GM21367 (cell line): ENCODE results near the gene WSCD2.

Experiments used
- ATAC-seq: cut with Tn5 transposase; IDR thresholded peaks from one replicate; pipeline ENCODE4 v1.9.1; 2021; ENCODE audit not compliant: unreplicated experiment

WSCD2 gene

DNA sequence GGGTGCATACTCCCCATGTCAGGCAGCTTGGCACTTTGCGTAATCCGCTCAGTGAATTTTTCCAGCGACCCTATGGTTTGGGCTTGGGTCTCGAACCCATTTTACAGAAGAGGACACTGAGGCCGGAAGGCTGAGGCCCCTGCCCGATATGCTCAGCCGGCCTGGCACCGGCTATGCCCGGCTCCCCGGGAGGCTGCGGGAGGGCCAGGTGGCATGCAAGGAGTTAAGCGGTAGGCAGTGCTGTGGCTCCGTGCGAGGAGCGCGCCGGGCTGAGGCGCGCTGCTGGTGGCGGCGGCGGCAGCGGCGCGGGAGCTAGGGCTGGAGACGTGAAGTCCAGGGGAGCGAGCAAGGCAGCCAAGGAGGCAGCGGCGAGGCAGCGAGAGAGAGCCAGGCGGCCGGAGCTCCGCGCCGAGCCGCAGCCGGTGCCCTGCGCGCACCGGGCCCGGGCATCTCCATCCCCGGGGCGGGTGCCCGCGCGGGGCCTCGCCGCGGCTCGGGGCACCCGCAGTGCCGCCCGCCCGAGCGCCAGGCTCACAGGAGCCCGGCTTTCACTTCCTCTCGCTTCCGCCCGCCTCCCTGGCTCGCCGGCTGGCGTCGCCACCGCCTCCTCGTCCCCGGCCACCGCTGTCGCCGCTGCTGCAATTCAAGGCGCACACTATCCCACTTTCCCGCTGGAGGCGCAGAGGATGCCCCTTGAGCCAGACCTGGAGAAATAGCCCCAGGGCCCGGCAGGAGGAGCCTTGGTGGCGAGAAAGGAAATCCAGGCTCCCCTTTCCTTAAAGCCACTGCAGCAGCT is at the start of gene WSCD2:
Gene WSCD2, plus strand, starts transcription at position 272 of the 796 bp plus-strand sequence. CDS start 66,545 bp downstream, outside the sequence.
- ATAC-seq: no peak

DNA sequence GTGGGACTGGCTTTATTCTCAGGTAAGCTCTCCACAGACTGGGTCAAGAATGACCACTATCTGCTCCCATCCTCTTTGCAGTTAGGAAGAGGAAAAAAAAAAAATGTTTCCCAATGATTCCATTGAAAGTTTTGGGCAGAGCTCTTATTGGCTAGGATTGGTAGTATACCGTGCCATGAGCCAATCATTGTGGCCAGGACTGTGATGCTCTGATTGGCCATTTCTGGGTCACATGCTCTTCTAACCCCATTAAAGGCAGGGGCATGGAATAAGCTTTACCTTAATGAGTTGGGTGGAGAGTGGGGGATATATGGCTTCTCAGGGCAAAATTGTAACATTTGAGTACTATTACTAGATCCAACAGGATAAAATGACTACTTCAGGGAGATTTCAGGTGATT is 49.4 kb upstream of the WSCD2 start:
- ATAC-seq: no peak

- ATAC-seq: no peak
Measured at GRCh38 chr12:108080363-108080762, 48.7 kb upstream of the WSCD2 start.

GRCh38 chr12:108082485-108082884 is 46.6 kb upstream of the WSCD2 start:
- no peak for ATAC-seq

DNA sequence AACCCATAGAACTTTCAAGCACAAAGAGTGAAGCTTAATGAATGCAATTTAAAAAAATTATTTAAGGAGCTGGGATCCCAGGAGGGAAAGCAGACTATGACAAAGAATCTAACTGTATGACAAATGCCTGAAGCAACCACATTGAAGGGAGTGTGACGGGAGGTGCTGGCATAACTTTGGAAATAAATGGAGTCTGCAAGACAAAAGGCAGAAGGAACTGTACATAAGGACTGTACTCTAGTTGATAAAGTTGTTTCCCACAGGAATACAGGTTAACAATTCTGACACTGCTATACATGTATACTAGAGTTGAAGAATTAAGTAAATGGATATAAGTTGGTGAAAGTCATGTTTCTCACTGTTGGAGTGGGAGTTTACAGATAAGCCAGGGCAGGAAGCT is 41.2 kb upstream of the WSCD2 start:
- ATAC-seq: no peak

GRCh38 chr12:108090107-108090899 is 38.8 kb upstream of the WSCD2 start:
- no peak for ATAC-seq

DNA sequence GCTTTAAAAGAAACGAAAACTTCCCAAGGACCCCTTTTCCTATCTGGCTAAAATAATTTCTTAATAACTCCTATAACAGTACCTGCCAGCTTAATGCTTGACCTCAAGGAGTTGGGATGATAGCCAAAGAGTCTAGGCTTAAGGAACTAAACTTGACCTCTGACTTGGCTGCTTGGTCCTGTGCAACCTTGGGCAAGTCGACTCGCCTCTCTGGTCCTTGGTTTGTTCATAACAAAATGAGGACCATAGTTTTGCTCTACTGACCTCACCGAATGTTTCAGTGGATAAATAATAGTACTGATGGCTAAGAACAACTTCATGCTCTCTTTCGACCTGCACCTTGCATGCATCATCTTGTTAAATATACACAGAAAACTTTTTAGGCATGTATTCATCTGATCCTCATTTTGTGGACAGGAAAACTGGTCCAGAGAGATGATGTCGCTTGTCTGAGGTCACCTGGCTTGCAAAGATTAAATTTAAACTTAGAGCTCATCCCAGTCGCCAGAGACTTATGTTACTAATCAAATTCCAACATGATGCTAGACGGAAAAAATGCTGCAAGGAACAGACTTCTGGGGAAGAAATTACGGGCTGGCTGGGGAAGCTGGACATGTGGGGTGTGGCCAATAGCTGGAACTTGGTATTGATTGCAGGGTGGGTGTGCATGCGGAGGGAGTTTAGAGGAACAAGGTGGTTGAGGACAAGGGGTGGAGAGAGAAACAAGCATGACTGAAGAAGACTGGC is 38.0 kb upstream of the WSCD2 start:
- no peak for ATAC-seq

GRCh38 chr12:108091679-108092051 is 37.4 kb upstream of the WSCD2 start:
- ATAC-seq: no peak

- no peak for ATAC-seq
Measured at GRCh38 chr12:108093209-108093608, 35.9 kb upstream of the WSCD2 start.

GRCh38 chr12:108094056-108094649 is 34.9 kb upstream of the WSCD2 start:
- no peak for ATAC-seq

DNA sequence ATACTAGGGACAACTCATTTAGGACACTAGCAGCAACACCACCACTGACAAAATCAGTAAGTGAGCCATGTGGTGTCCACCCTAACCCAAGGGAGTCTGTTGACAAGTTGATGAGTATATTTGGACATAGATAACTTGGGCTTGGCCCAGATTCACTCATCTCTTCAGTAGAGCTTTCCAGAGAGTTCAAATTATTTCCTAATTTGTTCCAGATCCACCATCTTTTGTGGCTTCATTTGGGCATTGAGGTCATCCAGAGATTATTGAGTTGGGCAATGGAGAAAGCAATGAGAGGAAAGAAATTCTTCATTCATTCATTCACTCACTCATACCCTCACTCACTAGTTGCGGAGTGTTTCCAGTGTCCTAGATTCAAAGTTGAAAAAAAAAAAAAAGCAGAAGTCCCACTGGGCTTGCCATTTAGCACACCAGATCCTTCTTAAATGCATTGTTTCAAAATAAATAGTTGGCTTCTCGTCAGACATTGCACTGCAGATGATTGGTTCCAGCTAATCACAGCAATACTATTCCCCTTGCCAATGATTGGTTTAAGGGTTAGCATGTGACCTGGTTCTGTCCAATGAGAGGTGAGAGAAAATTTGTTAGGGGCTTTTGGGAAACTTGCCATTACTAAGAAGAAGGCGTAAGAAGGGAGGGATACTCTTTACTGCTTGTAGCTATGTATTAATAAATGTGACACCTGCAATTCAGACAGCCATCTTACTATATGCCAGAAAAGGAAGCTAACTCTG is 31.8 kb upstream of the WSCD2 start:
- no peak for ATAC-seq

DNA sequence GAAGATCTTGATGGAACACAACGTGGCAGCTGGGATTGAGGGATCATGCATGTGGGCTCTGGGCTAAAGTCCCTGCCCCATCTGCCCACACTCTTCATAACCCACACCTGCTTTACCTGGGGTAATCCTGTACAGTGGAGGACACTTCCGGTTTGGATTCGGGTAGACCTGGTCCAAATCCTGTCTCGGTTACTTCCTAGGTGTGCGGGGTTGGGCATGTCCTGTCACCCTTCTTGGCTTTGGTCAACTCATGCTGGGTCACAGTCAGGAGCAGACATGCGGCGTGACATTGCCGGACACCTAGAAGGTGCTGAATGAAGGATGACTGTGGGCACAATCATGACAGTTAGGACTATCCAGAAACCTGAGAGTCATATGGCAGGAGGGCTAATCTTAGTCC is 30.7 kb upstream of the WSCD2 start:
- no peak for ATAC-seq

GRCh38 chr12:108099073-108099472 is 30.0 kb upstream of the WSCD2 start:
- no peak for ATAC-seq

DNA sequence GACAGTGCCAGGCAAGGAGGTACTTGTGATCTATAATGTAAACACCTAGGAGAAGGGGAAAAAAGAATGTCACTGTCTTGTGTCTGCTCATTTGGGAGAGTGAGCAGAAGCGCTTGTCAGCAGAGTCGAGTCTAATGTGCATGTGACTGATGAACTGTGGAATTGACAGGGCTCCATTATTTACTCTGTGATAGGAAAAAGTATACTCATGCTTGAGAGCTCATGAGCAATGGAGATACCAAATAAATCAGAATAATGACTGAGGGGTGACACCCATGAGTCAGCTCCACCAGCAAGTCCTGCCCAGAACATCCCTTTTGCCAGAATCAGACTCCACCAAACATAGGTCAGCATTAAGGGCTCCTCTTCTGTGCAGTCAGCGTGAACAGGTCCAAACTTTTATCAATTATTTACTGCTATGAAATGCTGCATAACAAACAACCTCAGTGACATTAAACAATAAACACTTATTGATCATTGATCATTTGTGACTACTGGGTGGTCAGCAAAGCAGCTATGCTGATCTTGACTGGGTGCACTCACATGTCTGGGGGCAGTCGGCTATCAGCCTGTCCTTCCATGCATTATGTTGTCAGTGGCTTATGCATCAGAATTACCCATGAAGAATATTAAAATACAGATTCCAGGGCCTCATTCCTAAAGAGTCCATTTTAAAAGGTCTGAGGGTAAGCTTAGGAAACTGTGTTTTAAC is 29.2 kb upstream of the WSCD2 start:
- no peak for ATAC-seq

GRCh38 chr12:108101605-108102175 is 27.4 kb upstream of the WSCD2 start:
- no peak for ATAC-seq

- ATAC-seq: no peak
Measured at GRCh38 chr12:108102363-108102762, 26.7 kb upstream of the WSCD2 start.

- no peak for ATAC-seq
Measured at GRCh38 chr12:108103087-108103486, 26.0 kb upstream of the WSCD2 start.

DNA sequence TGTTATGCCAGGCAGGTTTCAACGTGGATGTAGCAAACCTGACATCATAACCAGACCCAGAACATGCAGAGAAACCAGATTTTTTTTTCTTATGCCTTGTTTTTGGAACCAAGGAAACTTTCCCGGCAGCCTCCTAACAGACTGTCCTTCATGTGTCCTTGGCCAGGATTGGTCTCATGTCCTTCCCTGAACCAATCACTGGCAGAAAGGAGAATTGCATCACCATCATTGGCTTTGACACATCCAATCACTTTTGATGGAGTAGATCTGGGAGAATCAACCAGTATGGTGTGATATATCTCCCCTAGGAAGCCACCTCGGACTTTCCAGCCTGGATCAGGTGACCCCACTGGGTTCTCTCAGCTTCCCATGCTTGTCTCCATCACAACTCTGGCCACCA is 25.6 kb upstream of the WSCD2 start:
- no peak for ATAC-seq

- ATAC-seq: no peak
Measured at GRCh38 chr12:108104657-108105056, 24.4 kb upstream of the WSCD2 start.

DNA sequence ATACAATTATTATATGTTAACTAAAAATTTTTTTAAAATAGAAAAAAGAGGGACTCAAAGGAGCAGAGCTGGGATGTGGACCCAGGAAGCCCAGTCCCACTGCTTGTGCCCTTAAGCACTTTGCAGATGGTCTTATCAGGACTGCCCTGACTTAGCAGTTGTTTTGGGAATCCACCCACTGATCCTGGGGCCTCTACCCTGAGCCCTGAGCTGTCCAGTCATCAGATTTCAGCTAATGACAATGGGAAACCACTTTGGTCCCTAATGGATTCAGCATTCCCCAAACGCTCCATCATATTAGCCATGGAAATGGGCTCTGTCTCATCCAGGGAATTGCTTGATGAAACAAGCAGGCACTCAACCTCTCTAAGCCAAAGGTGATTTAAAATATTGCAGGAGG is 22.5 kb upstream of the WSCD2 start:
- no peak for ATAC-seq
